Cardiac muscle cell (in vitro differentiated cells and primary cell): ENCODE results near the gene FAM177B. TPM values are rescaled to one million over a fixed set of nuclear protein-coding genes. Genes with fewer than 3 reads are reported as not detected.

Experiments used
- DNase-seq, 2 donors: peaks; one replicate each; pipeline versions ENCODE4 v3.0.0 to v3.0.0-alpha.2; 2010 to 2017; ENCODE audit warnings: low read depth in 1 of 2, low spot score in 1 of 2
- H3K27ac ChIP-seq: fragments of 200-600 bp; sonication (generic); 2 replicates; pipeline ENCODE4 v1.5.1; 2016
- H3K27me3 ChIP-seq: fragments of 200-600 bp; sonication (generic); 2 replicates; pipeline ENCODE4 v1.6.0; 2016; ENCODE audit warnings: control low read depth
- H3K36me3 ChIP-seq: fragments of 200-600 bp; sonication (generic); 2 replicates; pipeline ENCODE4 v1.5.1; 2016; ENCODE audit warnings: control low read depth
- H3K4me1 ChIP-seq: fragments of 200-600 bp; sonication (generic); 2 replicates; pipeline ENCODE4 v1.8.1; 2017; ENCODE audit warnings: low read depth, mild to moderate bottlenecking, mixed run types
- H3K4me3 ChIP-seq: fragments of 200-600 bp; sonication (generic); 2 replicates; pipeline ENCODE4 v1.5.1; 2016; ENCODE audit warnings: mild to moderate bottlenecking
- H3K9me3 ChIP-seq: fragments of 200-600 bp; sonication (generic); 2 replicates; pipeline ENCODE4 v1.5.1; 2017; ENCODE audit warnings: low read depth, mild to moderate bottlenecking, control low read depth
- CTCF ChIP-seq: IDR thresholded peaks from 2 replicates; pipeline ENCODE4 v1.5.1; 2012; ENCODE audit warnings: low read depth, mild to moderate bottlenecking, low read length
- polyA plus RNA-seq: library from polyadenylated mRNA; unstranded; fragments of >200 nt; fragmentation: Nextera tagmentation; extraction: Ambion mirVana; gene quantifications from 2 replicates; pipeline ENCODE4 v1.2.1, GENCODE V29; 2016
- total RNA-seq: library from RNA; depleted of rRNA; stranded (reverse); fragments of >200 nt; gene quantifications from 2 replicates; pipeline ENCODE4 v1.2.3, GENCODE V29; 2016

Gene FAM177B
- total and polyA plus RNA-seq, 2 experiments from 2014 or later = not detected

DNA sequence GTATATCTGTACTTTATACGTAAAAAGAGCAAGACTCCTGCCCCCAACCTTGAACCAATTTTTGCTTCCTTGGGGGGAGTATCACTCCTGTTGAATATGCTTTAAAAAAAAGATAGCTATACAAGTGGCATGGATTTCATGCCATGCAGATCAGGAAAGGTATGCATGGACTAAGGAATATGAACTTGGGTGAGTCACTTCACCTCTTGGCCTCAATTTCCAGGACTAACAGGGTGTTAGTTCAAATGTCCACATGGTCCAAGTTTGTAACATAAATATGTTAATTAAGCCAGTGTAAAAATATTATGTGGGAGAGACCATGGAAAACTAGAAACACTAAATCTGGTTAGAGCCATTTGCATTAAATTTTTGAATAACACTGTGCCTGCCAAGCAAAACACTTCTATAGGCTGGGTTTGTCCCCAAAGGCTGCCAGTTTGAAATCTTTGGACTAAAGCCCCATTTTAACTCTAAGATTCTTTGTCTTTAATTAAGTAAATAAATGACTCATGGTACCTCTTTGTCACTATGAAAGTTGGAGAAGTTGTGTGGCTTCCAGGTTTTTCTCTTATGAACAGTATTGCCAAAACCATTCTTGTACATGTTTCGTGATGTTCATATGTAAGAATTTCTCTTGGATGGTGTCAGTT lies 33.1 kb downstream of the FAM177B start:
- no peaks in the 10 kb centered on the region for H3K4me1 ChIP-seq
- no peak for TF ChIP-seq CTCF
- no peaks in the 10 kb centered on the region for H3K9me3 ChIP-seq
- no peak overlapping the region for H3K4me3 ChIP-seq
- H3K27me3 ChIP-seq = no peaks in the 10 kb centered on the region
- no peaks in the 10 kb centered on the region for H3K36me3 ChIP-seq
- no peak overlapping the region for H3K27ac ChIP-seq
- DNase-seq = no peak

GRCh38 chr1:222772996-222773379 lies 36.0 kb downstream of the FAM177B start:
- no peak overlapping the region for H3K4me3 ChIP-seq
- no peak for DNase-seq
- TF ChIP-seq CTCF = no peak
- no peaks in the 10 kb centered on the region for H3K9me3 ChIP-seq
- H3K36me3 ChIP-seq = no peaks in the 10 kb centered on the region
- H3K4me1 ChIP-seq = no peaks in the 10 kb centered on the region
- H3K27me3 ChIP-seq = no peaks in the 10 kb centered on the region
- no peak overlapping the region for H3K27ac ChIP-seq

DNA sequence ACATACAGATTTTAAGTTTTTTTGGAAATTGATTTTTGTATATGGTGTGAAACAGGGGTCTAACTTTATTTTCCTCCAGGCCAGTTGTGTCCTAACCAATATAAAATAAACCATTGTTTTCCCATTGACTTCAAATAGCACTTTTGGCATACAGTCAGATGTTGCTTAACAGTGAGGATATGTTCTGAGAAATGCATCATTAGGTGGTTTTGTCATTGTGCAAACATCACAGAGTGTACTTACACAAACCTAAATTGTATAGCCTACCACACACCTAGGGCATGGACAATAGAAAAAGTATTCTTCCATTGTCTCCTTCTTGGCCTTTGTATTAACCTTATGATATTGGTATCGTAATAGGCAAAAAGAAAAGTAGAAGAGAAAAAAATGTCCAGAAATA lies 40.5 kb downstream of the FAM177B start:
- H3K4me1 ChIP-seq = no peaks in the 10 kb centered on the region
- DNase-seq = peak in 1 of 2 donors; percentile 90
- no peak overlapping the region for H3K27ac ChIP-seq
- H3K9me3 ChIP-seq = no peaks in the 10 kb centered on the region
- no peak for TF ChIP-seq CTCF
- H3K4me3 ChIP-seq = no peak overlapping the region
- no peaks in the 10 kb centered on the region for H3K36me3 ChIP-seq
- H3K27me3 ChIP-seq = no peaks in the 10 kb centered on the region

DNA sequence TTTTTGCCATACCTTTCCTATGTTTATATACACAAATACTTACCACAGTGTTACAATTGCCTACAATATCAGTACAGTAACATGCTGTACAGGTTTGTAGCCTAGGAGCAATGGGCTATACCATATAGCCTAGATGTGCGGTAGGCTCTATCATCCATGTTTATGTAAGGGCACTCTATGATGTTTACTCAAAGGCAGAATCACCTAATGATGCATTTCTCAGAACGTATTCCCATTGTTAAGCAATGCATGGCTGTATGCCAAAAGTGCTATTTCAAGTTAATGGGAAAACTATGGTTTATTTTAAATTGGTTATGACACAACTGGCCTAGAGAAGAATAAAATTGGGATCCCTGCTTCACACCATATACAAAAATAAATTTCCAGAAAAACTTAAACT lies 41.0 kb downstream of the FAM177B start:
- TF ChIP-seq CTCF = no peak
- Histone ChIP-seq H3K27me3 (no peaks in the 10 kb centered on the region), H3K4me3 (no peak overlapping the region), H3K36me3 (no peaks in the 10 kb centered on the region), H3K27ac (no peak overlapping the region), H3K4me1 (no peaks in the 10 kb centered on the region), H3K9me3 (no peaks in the 10 kb centered on the region)
- DNase-seq = peak in 1 of 2 donors; percentile 84

GRCh38 chr1:222781251-222781650 lies 44.2 kb downstream of the FAM177B start:
- TF ChIP-seq CTCF = no peak
- Histone ChIP-seq H3K4me1 (no peaks in the 10 kb centered on the region), H3K27ac (no peak overlapping the region), H3K4me3 (no peak overlapping the region), H3K9me3 (no peaks in the 10 kb centered on the region), H3K27me3 (no peaks in the 10 kb centered on the region), H3K36me3 (no peaks in the 10 kb centered on the region)
- no peak for DNase-seq

GRCh38 chr1:222783051-222783450 lies 46.0 kb downstream of the FAM177B start:
- Histone ChIP-seq H3K4me1 (no peaks in the 10 kb centered on the region), H3K27ac (no peak overlapping the region), H3K9me3 (no peaks in the 10 kb centered on the region), H3K36me3 (no peaks in the 10 kb centered on the region), H3K4me3 (no peak overlapping the region), H3K27me3 (no peaks in the 10 kb centered on the region)
- no peak for TF ChIP-seq CTCF
- DNase-seq = no peak
